RPMI8226 (cell line): ENCODE measurements around the gene MT1F.
"Not testable (repeated sequence)": the region's sequence is repeated elsewhere in the genome, so short reads cannot be mapped to it uniquely, and the experiment has no call there.

Experiments used
- DNase-seq: peaks from one replicate; pipeline ENCODE4 v3.0.0-alpha.2; 2015

The MT1F gene

DNA sequence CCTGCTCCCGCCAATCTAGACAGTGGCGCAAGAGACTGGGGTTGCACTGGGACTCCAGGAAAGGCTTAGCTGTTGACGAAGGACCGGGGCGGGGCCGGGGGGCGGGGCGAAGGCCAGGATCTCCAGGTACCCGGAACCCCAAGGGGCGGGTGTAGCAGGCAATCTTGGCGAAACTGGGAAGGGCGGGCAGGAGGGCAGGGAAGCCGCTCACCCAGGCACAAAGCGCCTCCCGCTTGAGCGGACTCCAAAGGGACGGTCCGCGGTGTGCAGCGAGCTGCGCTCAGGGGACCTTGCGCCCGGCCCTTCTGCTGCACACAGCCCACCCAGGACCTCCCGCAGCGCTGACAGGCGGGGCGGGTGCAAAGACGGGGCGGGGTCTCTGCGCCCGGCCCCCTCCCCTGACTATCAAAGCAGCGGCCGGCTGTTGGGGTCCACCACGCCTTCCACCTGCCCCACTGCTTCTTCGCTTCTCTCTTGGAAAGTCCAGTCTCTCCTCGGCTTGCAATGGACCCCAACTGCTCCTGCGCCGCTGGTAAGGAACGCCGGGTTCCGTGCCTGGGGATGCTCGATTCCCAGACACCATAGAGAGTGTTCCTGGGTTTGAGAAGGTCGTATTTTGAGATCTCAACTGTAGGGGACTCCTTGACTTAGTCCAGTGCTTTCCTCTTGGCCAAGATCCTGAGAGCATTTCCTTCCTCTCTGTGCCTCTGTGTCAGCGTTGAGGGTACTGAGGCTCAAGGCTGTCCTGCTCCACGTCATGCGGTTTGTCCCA is at the start of gene MT1F:
Gene MT1F, plus strand, starts transcription at position 405 of the 772 bp plus-strand sequence. Its CDS starts 100 bp downstream, at position 505.
- DNase-seq, result peak; percentile 75

DNA sequence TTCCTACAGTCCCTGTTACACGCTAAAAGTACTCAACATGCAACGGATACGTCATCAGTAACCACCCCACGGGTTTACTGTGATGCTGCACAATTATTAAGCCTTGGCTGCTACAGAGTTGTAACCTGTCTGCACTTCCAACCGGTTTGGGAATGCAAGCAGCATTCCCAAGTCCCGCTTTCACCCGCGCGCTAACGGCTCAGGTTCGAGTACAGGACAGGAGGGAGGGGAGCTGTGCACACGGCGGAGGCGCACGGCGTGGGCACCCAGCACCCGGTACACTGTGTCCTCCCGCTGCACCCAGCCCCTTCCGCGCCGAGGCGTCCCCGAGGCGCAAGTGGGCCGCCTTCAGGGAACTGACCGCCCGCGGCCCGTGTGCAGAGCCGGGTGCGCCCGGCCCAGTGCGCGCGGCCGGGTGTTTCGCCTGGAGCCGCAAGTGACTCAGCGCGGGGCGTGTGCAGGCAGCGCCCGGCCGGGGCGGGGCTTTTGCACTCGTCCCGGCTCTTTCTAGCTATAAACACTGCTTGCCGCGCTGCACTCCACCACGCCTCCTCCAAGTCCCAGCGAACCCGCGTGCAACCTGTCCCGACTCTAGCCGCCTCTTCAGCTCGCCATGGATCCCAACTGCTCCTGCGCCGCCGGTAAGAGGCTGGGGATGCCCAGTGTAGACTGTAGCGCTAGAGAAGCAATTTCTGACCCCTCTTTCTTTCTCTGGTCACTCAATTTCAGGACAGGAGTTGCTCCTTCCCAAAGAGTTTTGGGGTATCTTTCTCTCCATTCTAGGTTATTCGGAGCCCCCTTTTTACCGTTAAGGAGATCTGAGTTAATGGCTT is 49.5 kb upstream of the MT1F start, which contains the start of gene MT2A:
Gene MT2A, plus strand, starts transcription at position 542 of the 833 bp plus-strand sequence. Its CDS starts 72 bp downstream, at position 614.
- DNase-seq, result peak; percentile 97

DNA sequence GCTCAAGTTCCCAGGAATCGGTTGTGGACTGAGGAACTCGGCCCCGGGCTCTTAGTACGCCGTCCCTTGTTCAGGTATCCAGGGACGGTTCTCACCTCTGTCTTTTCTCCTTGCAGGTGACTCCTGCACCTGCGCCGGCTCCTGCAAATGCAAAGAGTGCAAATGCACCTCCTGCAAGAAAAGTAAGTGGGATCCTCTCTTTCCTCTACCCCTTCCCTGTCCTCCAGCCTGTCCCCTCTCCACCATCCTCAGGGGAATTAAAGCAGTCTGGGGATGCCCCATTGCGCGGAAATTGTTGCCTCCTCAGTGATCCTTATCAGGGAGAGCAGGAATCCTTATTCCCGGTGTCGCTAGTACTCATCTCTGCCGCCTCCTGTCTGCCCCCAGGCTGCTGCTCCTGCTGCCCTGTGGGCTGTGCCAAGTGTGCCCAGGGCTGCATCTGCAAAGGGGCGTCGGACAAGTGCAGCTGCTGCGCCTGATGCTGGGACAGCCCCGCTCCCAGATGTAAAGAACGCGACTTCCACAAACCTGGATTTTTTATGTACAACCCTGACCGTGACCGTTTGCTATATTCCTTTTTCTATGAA is 48.8 kb upstream of the MT1F start:
- peak; percentile 51 for DNase-seq

DNA sequence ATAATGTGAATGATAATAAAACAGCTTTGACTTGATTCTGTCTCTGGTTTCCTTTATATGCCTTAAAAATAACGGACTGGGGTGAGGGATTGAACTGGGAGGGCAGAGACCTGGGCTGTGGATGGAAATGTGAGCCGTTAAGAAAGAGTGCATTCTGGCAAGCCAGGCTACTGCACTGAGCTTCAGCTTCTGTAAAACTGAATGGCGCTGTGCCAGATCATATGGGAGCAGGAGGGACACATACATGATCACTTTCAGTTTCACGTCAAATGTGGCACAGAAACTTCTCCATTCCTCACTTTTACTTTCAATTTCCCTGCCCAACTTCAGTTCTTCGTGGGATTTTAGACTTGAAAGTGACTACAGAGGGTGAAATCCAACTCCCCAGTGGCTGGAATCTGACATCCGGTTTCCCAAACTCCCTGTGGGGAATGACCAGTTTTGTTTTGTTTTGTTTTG is 48.3 kb upstream of the MT1F start:
- DNase-seq, result peak; percentile 98

DNA sequence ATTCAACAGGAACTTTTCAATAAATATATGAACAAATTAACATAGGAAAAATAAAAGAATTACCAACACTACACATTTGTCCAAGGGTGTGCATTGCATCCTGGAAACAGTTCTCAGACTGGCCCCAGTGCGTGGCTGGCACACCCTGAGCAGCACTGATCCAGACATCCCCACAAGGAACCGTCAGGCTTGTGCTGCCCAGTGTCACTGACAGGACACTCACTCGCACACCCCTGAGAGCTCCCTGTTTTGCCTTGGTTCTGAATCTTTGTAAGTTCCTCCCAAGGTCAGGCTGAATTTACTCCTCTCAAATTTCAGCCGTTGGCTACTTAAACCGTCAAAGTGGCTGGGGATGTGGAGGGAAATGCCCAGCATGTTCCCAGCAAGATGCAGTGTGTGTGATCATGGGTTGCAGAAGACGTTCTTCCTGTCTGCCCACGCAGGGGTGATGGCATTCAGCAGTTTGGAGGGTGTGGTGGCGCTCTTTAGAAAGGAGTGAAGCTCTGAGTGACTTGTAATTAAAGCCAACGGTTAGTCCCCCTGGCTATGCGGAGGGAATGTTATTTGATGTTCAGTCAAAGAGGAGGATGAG is 47.6 kb upstream of the MT1F start:
- peak; percentile 37 for DNase-seq

DNA sequence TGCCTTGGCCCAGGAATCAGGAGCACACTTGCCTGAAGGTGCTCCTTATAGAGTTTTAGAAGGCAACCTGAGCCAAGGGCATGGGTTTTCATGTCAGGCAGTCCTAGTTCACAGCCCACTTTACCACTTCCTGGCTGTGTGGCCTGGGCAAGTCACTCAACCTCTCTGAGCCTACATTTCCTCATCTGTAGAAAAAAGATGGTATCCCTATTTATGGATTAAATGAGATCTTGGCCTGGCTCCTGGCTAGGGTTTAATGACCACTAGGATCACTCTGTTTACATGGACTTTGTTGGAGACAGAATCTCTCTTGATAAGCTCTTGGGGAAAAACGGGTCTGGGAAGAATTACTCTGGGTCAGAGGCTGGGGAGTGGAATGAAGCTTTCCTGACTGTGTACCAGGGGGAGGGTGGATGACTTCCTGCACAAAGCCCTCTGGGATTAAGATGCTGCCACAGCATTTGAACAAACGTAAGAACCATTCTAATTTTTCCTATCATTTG is 47.1 kb upstream of the MT1F start:
- no peak for DNase-seq

DNA sequence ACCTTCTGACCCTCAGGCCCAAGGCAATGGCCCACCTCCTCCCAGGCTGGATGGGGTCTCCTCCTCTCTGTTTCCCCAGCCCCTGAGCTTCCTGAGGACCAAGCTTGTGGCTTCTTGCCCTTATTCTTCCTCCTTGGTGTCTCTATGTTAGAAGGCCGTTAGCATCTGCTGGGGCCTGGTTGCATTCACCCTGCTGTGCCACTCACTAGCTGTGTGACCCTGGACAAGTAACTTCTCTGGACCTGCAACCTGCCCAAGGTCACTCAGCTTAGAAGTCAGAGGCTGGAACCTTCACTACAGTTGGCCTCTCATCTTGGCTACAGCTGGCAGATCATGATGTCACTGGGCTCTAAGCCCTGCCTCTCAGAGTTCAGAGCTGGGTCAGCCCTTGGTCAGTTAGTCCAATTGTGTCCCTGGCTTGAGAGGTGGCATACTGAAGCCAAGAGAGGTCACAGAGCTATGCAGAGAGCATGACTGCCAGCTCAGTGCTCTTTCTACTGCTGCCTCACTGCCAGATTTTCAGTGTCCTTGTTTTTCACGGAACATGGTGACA is 46.4 kb upstream of the MT1F start:
- peak; percentile 30 for DNase-seq

DNA sequence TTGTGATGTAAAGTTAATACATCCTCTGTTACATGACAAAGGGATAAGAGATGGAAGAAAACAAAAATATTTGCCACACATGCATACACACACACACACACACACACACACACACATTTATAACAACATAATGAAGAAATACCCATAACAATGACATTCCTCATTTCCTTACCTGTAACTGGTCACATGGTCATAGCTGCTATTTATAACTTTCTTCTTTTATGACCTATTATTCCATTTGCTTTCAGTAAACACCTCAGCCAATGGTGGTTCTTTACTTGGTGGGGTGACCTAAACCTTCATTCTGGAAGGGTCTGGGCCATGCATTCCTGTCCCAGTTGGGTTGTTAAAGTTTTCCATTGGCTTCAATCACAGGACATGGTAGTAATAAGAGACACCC is 44.1 kb upstream of the MT1F start:
- no peak for DNase-seq

DNA sequence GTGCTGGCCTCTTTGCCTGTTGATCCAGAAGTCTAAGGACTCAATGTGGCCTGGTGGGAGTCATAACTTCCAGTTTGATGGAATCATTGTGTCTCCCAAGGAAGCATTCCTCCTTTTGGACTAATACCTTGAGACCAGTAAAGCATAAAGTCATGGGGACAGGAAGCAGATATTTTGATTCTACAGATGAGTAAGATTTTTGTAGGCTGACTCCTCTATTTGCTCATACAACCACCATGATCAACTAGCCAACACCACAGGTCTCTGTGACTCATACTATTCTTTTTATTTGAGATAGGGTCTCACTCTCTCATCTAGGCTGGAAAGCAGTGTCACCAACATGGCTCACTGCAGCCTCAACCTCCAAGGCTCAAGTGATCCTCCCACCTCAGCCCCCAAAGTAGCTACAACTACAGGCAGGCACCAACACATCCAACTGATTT is 43.2 kb upstream of the MT1F start:
- DNase-seq, result no peak

DNA sequence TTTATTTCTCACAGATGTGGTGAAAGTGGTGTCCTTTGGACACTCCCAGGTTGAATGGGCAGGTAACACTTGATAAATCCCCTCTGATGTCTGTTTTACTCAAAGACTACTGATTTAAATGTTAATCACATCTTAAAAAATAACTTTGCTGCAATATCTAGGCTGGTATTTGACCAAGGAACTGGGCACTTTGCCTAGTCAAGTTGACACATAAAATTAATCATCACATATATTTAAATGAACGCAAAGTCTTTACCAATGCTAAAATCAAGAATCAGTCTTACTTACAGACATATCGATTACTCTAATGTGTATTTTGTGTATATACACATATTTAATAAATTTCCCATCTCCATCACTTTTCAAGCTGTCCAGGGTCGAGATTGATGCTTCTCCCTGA is 42.4 kb upstream of the MT1F start:
- DNase-seq, result no peak

DNA sequence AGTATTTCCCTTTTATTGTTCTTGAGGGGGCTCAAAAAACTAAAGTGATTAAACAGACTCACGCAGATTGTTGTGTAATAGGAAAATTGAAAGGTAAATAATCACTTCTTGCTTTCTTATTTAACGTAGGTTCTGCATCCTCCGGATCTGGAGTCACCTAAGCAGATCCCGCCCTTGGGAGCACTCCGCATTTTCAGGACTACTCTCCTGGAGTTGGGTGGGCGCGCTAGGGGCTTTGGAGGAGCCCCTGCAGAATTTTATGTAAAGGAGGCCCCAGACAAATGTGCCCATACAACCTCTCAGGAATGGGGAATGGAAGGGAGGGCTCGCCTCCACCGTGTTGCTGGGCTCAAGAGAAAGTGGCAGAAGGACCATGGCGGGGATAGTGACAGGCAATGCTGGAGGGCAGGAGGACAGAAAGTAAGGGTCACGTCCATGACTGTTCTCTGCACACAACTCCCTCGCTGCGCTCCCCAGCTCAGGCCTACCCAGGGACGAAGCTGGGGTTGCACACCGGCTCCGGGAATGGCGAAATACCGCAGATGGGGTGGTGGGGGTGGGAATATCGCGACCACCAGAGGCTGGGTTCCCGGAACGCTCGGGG is 41.0 kb upstream of the MT1F start:
- no peak for DNase-seq

DNA sequence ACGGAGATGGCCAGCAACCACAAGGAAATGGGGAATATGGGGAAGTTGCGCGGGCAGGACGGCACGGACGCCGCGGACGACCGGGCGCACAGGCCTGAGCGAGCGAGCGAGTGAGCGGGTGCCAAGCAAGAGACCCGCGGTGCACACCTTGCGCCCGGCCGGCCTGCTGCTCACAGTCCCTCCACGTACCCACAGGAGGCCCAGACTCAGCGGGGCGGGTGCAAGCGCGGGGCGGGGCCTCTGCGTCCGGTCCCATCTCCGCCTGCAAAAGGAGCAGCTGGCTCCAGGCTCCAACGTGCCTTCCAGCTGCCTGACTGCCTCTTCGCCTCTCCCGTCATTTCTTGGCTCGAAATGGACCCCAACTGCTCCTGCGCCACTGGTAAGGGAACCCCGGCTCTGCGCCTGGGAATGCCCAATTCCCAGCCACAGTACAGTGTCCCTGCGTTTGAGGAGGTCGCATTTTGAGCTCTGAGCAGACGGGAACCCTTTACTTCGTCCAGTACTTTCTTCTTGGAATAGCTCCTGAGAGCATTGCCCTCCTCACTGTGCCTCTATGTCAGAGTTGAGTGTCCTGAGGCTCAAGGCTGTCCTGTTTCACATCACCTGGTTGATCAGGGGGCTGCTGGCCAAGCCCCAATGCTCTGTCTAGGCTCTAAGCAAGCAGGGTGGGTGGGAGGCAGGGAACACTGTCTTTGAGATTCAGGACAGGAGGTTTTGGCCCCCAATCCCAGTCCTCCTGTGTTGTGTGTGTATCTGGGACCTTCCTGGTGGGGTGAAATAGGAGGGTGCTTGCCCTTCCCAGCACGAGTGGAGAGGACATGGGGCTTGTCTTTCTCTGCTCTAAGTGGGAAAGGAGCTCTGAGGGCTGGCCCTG is 40.3 kb upstream of the MT1F start:
- DNase-seq, result peak; percentile 56

DNA sequence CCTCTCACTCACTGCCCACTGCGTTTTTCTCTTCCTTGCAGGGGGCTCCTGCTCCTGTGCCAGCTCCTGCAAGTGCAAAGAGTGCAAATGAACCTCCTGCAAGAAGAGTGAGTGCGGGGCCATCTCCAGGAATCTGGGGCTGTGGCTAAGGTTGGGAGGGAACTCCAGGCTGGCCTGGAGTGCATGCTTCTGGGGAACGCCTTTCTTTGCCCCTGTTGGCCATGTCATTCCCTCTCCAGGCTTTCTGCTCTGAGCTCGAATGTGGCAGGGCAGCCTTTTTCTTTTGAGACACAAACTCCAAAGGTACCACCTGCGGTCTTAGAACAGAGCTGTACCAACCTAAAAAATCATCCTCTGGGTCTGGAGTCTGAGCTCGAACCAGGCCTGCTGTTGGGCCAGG is 39.6 kb upstream of the MT1F start:
- no peak for DNase-seq

DNA sequence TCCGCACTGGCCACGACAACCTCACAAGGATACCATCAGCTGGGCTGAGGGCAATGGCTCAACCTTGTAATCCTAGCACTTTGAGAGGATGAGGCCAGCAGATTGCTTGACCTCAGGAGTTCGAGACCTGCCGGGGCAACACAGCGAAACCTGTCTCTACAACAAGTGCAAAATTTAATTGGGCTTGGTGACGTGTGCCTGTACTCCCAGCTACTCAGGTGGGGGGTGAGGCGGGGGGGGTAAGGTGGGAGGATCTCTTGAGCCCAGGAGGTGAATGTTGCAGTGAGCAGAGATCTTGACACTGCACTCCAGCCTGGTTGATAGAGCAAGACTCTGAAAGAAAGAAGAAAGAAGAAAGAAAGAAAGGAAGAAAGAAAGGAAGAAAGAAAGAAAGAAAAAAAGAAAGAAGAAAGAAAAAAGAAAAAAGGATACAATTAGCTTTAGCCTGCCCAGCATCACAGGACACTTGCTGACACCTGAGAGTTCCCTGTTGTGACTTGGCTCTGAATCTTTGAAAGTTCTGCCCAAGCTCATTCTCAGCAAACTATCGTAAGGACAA is 37.3 kb upstream of the MT1F start:
- no peak for DNase-seq

DNA sequence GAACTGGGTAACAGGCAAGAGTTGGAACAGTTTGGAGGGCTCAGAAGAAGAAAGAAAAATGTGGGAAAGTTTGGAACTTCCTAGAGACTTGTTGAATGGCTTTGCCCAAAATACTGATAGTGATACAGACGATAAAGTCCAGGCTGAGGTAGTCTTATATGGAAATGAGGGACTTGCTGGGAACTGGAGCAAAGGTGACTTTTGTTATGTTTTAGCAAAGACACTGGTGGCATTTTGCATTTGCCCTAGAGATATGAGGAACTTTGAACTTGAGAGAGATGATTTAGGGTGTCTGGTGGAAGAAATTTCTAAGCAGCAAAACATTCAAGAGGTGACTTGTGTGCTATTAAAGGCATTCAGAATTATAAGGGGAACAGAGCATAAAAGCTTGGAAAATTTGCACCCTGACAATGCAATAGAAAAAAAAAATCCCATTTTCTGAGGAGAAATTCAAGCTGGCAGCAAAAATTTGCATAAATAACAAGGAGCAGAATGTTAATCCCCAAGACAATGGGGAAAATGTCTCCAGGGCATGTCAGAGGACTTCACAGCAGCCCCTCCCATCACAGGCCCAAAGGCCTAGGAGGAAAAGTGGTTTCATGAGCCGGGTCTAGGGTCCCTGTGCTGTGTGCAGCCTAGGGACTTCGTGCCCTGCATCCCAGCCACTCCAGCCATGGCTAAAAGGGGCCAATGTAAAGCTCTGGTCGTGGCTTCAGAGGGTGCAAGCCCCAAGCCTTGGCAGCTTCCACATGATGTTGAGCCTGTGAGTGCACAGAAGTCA is 35.9 kb upstream of the MT1F start:
- not testable (repeated sequence) for DNase-seq

DNA sequence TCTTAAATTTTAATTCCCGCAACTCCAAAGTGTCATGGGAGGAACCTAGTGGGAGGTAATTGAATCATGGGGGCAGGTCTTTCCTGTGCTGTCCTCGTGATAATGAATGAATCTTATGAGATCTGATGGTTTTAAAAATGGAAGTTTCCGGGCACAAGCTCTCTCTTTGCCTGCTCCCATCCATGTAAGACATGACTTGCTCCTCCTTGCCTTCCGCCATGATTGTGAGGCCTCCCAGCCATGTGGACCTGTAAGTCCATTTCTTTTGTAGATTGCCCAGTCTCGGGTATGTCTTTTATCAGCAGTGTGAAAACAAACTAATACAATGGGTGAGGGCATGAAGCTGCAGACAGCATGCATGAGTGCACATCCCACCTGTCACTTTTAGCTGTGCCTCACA is 34.6 kb upstream of the MT1F start:
- DNase-seq, result not testable (repeated sequence)

DNA sequence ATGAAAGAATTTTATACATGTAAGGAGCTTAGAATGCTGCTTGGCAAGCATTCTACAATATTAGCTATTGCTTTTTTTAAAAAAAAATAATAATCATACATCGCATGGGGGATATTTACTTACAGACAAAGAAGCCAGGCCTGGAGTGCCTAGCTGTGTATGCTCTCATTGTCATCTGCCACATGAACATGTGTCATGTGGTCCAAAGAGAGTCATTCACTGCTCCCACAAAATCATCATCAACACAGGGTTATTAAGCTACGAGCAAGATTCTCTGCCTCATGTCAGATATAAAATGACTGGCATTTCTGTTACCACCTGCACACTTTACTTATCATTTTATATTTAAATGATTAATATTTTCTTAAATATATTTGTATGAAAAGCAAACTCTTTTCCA is 34.1 kb upstream of the MT1F start:
- DNase-seq, result no peak

DNA sequence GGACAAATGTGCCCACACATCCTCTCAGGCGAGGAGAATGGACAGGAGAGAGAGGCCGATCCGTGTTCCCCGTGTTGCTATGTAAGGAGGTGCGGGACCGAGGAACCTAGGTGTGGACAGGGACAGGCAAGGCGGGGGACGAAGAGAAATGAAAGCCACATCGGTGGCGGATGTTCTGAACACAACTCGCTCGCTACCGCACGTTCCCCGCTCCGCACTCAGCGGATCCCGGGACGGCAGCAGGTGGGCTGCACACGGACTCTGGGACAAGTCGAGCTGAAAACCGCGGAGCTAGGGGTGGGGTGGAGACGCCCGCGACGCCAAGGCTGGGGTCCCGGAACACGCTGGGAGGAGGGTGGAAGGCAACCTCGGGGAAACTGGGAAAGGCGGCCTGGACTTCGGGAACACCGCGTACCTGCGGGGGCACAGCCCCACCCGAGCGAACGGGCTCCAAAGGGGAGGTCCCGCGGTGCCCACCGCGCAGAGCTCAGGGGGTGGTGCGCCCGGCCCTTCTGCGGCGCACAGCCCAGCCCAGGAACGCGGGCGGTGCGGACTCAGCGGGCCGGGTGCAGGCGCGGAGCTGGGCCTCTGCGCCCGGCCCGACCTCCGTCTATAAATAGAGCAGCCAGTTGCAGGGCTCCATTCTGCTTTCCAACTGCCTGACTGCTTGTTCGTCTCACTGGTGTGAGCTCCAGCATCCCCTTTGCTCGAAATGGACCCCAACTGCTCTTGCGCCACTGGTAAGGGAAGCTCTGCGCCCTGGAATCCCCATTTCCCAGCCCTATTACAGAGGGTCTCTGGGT is 32.4 kb upstream of the MT1F start, which contains the start of gene MT1E:
Gene MT1E, plus strand, starts transcription at position 642 of the 803 bp plus-strand sequence. Its CDS starts 71 bp downstream, at position 713.
- peak; percentile 76 for DNase-seq
